Measurements from ENCODE around the gene APBA3.

The APBA3 gene

GRCh38 chr19:3775374-3775711 is 13.9 kb upstream of the APBA3 start:
- TF ChIP-seq CTCF (conservative IDR thresholded peaks at IDR 0.05; ENCODE audit: low read depth, low read length) = no peak
- H3K4me3 ChIP-seq (ENCODE audit: low read depth, low read length) = no peak overlapping the region
- no peak for DNase-seq (ENCODE audit: low read depth)

- DNase-seq (ENCODE audit: low read depth) = no peak
- no peak for TF ChIP-seq CTCF (conservative IDR thresholded peaks at IDR 0.05; ENCODE audit: low read depth, low read length)
- no peak overlapping the region for H3K4me3 ChIP-seq (ENCODE audit: low read depth, low read length)
Observed at GRCh38 chr19:3774621-3775373, 13.3 kb upstream of the APBA3 start.

GRCh38 chr19:3773814-3774515 is 12.5 kb upstream of the APBA3 start:
- DNase-seq (ENCODE audit: low read depth) = no peak
- no peak overlapping the region for H3K4me3 ChIP-seq (ENCODE audit: low read depth, low read length)
- TF ChIP-seq CTCF (conservative IDR thresholded peaks at IDR 0.05; ENCODE audit: low read depth, low read length) = no peak

- no peak for TF ChIP-seq CTCF (conservative IDR thresholded peaks at IDR 0.05; ENCODE audit: low read depth, low read length)
- H3K4me3 ChIP-seq (ENCODE audit: low read depth, low read length) = no peak within 1 kb of the TSS
- no peak for DNase-seq (ENCODE audit: low read depth)
Observed at GRCh38 chr19:3771906-3772455, 10.5 kb upstream of the APBA3 start, which contains the start of gene RAX2. TSS of gene RAX2 (minus strand) at chr19:3772228. CDS start at chr19:3771742, 486 bp downstream.

- TF ChIP-seq CTCF (conservative IDR thresholded peaks at IDR 0.05; ENCODE audit: low read depth, low read length) = no peak
- DNase-seq (ENCODE audit: low read depth) = no peak
- no peak overlapping the region for H3K4me3 ChIP-seq (ENCODE audit: low read depth, low read length)
Observed at GRCh38 chr19:3771000-3771905, 9.8 kb upstream of the APBA3 start.

- no peak for TF ChIP-seq CTCF (conservative IDR thresholded peaks at IDR 0.05; ENCODE audit: low read depth, low read length)
- DNase-seq (ENCODE audit: low read depth) = no peak
- H3K4me3 ChIP-seq (ENCODE audit: low read depth, low read length) = no peak overlapping the region
Observed at GRCh38 chr19:3770136-3770999, 8.9 kb upstream of the APBA3 start.

Measured in choroid plexus epithelial cell (primary cell).